Testis (tissue), 3 donors: ENCODE data around the gene LIN28A. TPM values are rescaled to one million over a fixed set of nuclear protein-coding genes. Genes with fewer than 3 reads are reported as not detected.

Source experiments
- DNase-seq: peaks from one replicate; pipeline ENCODE4 v3.0.0-alpha.2; 2019
- H3K27ac ChIP-seq, 2 donors: fragments of 200-600 bp; sonication (generic); one replicate each; pipeline ENCODE4 v1.5.1; 2019
- H3K27me3 ChIP-seq: fragments of 200-600 bp; sonication (generic); one replicate; pipeline ENCODE4 v1.5.1; 2019
- H3K36me3 ChIP-seq: fragments of 200-600 bp; sonication (generic); one replicate; pipeline ENCODE4 v1.5.1; 2017; ENCODE audit warnings: low read depth; ENCODE audit errors: missing control alignments
- H3K4me1 ChIP-seq: fragments of 200-600 bp; sonication (generic); one replicate; pipeline ENCODE4 v1.5.1; 2019
- H3K4me3 ChIP-seq, 2 donors: fragments of 200-600 bp; sonication (generic); one replicate each; pipeline ENCODE4 v1.5.1; 2017 to 2019
- H3K9me3 ChIP-seq: fragments of 200-600 bp; sonication (generic); one replicate; pipeline ENCODE4 v1.5.1; 2017
- CTCF ChIP-seq, 3 experiments: fragments of 450-650 bp in 2 of 3; fragments of 200-600 bp in 1 of 3; sonication (generic) in 1 of 3; IDR thresholded peaks; one replicate each; pipeline ENCODE4 v1.5.1; 2016 to 2019; ENCODE audit warnings: antibody characterized with exemption in 3 of 3, mild to moderate bottlenecking in 2 of 3, moderate library complexity in 1 of 3
- POLR2A ChIP-seq: fragments of 450-650 bp; IDR thresholded peaks from one replicate; pipeline ENCODE4 v1.6.1; 2017; ENCODE audit warnings: antibody characterized with exemption, mild to moderate bottlenecking, moderate library complexity
- WGBS, 2 donors: methylation state at CpG; one replicate each; pipeline ENCODE4 v1.1.5; 2018; 5-methylcytosine and 5-hydroxymethylcytosine counted together
- intact Hi-C: fragments of 100-400 bp; cut with DNase I; formaldehyde crosslinking; loops from one replicate; pipeline ENCODE4 v1.15.1; 2023; ENCODE audit warnings: low total_unique reads
- polyA plus RNA-seq: library from polyadenylated mRNA; stranded (reverse); fragments of 350-450 nt; fragmentation: Illumina TruSeq; extraction: RNeasy Lipid Tissue Mini Kit (QIAGEN cat#74804); gene quantifications from one replicate; pipeline ENCODE4 v1.2.3, GENCODE V29; 2014; ENCODE audit warnings: low read depth, low replicate concordance; ENCODE audit not compliant: insufficient read depth
- total RNA-seq, 2 donors: library from RNA; depleted of rRNA; stranded (reverse); fragments of >200 nt; gene quantifications; one replicate each; pipeline ENCODE4 v1.2.3, GENCODE V29; 2016

Gene LIN28A
- total and polyA plus RNA-seq, 3 donors from 2014 or later = 1.5 to 3.9 (median 3.6) TPM

- no peak overlapping the region for H3K4me3 ChIP-seq
- WGBS, 2 donors = 69 to 77% methylated on average over 3 of the region's 3 CpGs
- H3K36me3 ChIP-seq = no peaks in the 10 kb centered on the region
- DNase-seq = no peak
- no peak overlapping the region for H3K27ac ChIP-seq
- intact Hi-C loops = no loop called here
- TF ChIP-seq POLR2A (no peak), CTCF (IDR thresholded peaks at IDR 0.05) (no peak)
- H3K4me1 ChIP-seq = no peaks in the 10 kb centered on the region
- H3K27me3 ChIP-seq = no peaks in the 10 kb centered on the region
- no peaks in the 10 kb centered on the region for H3K9me3 ChIP-seq
These were observed 11.6 kb upstream of the LIN28A start for GRCh38 chr1:26399034-26399433.

GRCh38 chr1:26401891-26402290 is 8.7 kb upstream of the LIN28A start:
- Histone ChIP-seq H3K27me3 (no peaks in the 10 kb centered on the region), H3K4me3 (no peak overlapping the region), H3K9me3 (no peaks in the 10 kb centered on the region), H3K4me1 (no peaks in the 10 kb centered on the region), H3K27ac (no peak overlapping the region), H3K36me3 (no peaks in the 10 kb centered on the region)
- intact Hi-C loops = no loop called here
- 89 to 91% methylated on average over 3 of the region's 3 CpGs for WGBS, 2 donors
- no peak for DNase-seq
- TF ChIP-seq POLR2A = no peak
- no peak for TF ChIP-seq CTCF (IDR thresholded peaks at IDR 0.05)

GRCh38 chr1:26403656-26404055 is 7.0 kb upstream of the LIN28A start:
- WGBS, 2 donors = 17 to 19% methylated on average over 3 to 4 of the region's 4 CpGs
- H3K36me3 ChIP-seq = no peaks in the 10 kb centered on the region
- intact Hi-C loops = no loop called here
- TF ChIP-seq POLR2A (no peak), CTCF (IDR thresholded peaks at IDR 0.05) (no peak)
- no peaks in the 10 kb centered on the region for H3K27me3 ChIP-seq
- no peak overlapping the region for H3K27ac ChIP-seq
- no peaks in the 10 kb centered on the region for H3K4me1 ChIP-seq
- no peak overlapping the region for H3K4me3 ChIP-seq
- no peak for DNase-seq
- no peaks in the 10 kb centered on the region for H3K9me3 ChIP-seq

- H3K27ac ChIP-seq = no peak overlapping the region
- H3K4me3 ChIP-seq = no peak overlapping the region
- DNase-seq = no peak
- no peaks in the 10 kb centered on the region for H3K4me1 ChIP-seq
- no peaks in the 10 kb centered on the region for H3K36me3 ChIP-seq
- WGBS, 2 donors = 81% methylated on average over 2 of the region's 2 CpGs
- intact Hi-C loops = no loop called here
- TF ChIP-seq POLR2A (no peak), CTCF (IDR thresholded peaks at IDR 0.05) (no peak)
- H3K9me3 ChIP-seq = no peaks in the 10 kb centered on the region
- no peaks in the 10 kb centered on the region for H3K27me3 ChIP-seq
These were observed 6.0 kb upstream of the LIN28A start for GRCh38 chr1:26404641-26405040.

GRCh38 chr1:26405281-26405915 is 5.2 kb upstream of the LIN28A start:
- 62 to 63% methylated on average over 7 of the region's 7 CpGs for WGBS, 2 donors
- intact Hi-C loops = no loop called here
- Histone ChIP-seq H3K36me3 (no peaks in the 10 kb centered on the region), H3K27ac (no peak overlapping the region), H3K4me1 (no peaks in the 10 kb centered on the region), H3K4me3 (no peak overlapping the region), H3K27me3 (no peaks in the 10 kb centered on the region), H3K9me3 (no peaks in the 10 kb centered on the region)
- TF ChIP-seq CTCF (IDR thresholded peaks at IDR 0.05) (no peak), POLR2A (no peak)
- DNase-seq = no peak
